B cell (primary cell): ENCODE results near the gene FCN2.

Source experiments
- EZH2 ChIP-seq: IDR thresholded peaks from 2 replicates; pipeline ENCODE4 v1.6.1; 2012; ENCODE audit warnings: borderline replicate concordance, low read depth, mild to moderate bottlenecking, moderate library complexity, low read length; ENCODE audit not compliant: insufficient read depth, poor library complexity, severe bottlenecking
- TF ChIP-seq, protein P1 (sequence below): fragments of 200-600 bp; IDR thresholded peaks from one replicate; pipeline ENCODE4 v1.8.0; 2022; ENCODE audit warnings: antibody characterized with exemption, mild to moderate bottlenecking

DNA sequence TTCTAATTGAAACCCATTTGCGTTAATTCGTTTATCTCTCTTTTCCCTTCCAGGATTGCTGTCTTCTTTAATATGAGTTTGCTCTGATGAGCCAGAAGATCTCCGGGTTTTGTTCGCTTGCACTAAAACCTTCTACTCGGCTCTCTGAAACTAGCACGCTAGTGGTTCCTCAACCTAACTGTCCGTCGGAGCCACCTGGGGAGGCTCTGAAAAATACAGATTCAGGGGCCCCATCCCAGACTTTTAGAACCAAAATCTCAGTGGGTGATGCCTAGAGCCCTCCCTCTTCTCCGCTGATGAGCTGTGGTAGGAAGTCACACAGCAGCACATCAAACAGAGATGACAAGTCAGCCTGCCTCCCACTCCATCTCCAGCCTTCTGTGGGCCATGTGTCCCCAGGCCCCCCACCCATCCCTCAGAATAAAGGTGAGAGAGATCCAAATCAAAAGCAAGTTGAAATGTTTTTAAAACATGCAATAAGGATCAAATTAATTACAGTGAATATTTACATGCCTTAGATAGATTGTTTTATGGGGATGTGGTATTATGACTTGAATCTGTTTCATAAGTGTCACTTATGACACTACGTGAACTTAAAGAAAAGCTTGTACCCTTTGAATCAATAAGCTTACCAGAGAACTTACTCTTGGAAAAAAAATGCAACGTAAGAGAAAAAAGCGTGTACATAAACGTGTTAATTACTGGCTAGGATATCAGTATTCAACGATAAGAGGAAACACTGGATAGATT, 16.4 kb downstream of the FCN2 start:
- TF ChIP-seq, protein P1, sequence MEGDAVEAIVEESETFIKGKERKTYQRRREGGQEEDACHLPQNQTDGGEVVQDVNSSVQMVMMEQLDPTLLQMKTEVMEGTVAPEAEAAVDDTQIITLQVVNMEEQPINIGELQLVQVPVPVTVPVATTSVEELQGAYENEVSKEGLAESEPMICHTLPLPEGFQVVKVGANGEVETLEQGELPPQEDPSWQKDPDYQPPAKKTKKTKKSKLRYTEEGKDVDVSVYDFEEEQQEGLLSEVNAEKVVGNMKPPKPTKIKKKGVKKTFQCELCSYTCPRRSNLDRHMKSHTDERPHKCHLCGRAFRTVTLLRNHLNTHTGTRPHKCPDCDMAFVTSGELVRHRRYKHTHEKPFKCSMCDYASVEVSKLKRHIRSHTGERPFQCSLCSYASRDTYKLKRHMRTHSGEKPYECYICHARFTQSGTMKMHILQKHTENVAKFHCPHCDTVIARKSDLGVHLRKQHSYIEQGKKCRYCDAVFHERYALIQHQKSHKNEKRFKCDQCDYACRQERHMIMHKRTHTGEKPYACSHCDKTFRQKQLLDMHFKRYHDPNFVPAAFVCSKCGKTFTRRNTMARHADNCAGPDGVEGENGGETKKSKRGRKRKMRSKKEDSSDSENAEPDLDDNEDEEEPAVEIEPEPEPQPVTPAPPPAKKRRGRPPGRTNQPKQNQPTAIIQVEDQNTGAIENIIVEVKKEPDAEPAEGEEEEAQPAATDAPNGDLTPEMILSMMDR = no peak
- no peak for TF ChIP-seq EZH2
